HG03039 (cell line): ENCODE results near the gene HIKESHI.
"Not testable (repeated sequence)": the region's sequence is repeated elsewhere in the genome, so short reads cannot be mapped to it uniquely, and the experiment has no call there.

Experiments used
- ATAC-seq: cut with Tn5 transposase; IDR thresholded peaks from one replicate; pipeline ENCODE4 v1.9.1; 2021; ENCODE audit warnings: mild to moderate bottlenecking, moderate library complexity; ENCODE audit not compliant: unreplicated experiment

Gene HIKESHI

GRCh38 chr11:86302092-86302793, at the start of gene HIKESHI:
HIKESHI (plus strand) TSS chr11:86302240; CDS start chr11:86302449, 209 bp downstream.
- ATAC-seq: peak; percentile 98

- ATAC-seq: peak; percentile 93
Measured at GRCh38 chr11:86255896-86256295, 46.1 kb upstream of the HIKESHI start.

- no peak for ATAC-seq
Measured at GRCh38 chr11:86256608-86257007, 45.4 kb upstream of the HIKESHI start.

GRCh38 chr11:86257446-86257845, 44.6 kb upstream of the HIKESHI start:
- ATAC-seq: no peak

GRCh38 chr11:86259730-86260129, 42.3 kb upstream of the HIKESHI start:
- no peak for ATAC-seq

- ATAC-seq: no peak
Measured at GRCh38 chr11:86261328-86261727, 40.7 kb upstream of the HIKESHI start.

GRCh38 chr11:86262387-86262786, 39.7 kb upstream of the HIKESHI start:
- no peak for ATAC-seq

- ATAC-seq: no peak
Measured at GRCh38 chr11:86264649-86265048, 37.4 kb upstream of the HIKESHI start.

GRCh38 chr11:86265194-86265593, 36.8 kb upstream of the HIKESHI start:
- ATAC-seq: no peak

GRCh38 chr11:86269645-86270044, 32.4 kb upstream of the HIKESHI start:
- ATAC-seq: no peak

GRCh38 chr11:86274503-86274902, 27.5 kb upstream of the HIKESHI start:
- no peak for ATAC-seq

- ATAC-seq: no peak
Measured at GRCh38 chr11:86274999-86275398, 27.0 kb upstream of the HIKESHI start.

GRCh38 chr11:86275493-86276370, 26.3 kb upstream of the HIKESHI start:
- no peak for ATAC-seq

- ATAC-seq: no peak
Measured at GRCh38 chr11:86277741-86278140, 24.3 kb upstream of the HIKESHI start.

- no peak for ATAC-seq
Measured at GRCh38 chr11:86278226-86278625, 23.8 kb upstream of the HIKESHI start.

- ATAC-seq: no peak
Measured at GRCh38 chr11:86279747-86280146, 22.3 kb upstream of the HIKESHI start.

GRCh38 chr11:86287468-86287796, 14.6 kb upstream of the HIKESHI start:
- ATAC-seq: no peak

GRCh38 chr11:86288776-86289507, 13.1 kb upstream of the HIKESHI start:
- ATAC-seq: no peak

GRCh38 chr11:86289508-86290280, 12.3 kb upstream of the HIKESHI start:
- ATAC-seq: not testable (repeated sequence)

- ATAC-seq: no peak
Measured at GRCh38 chr11:86291466-86292262, 10.4 kb upstream of the HIKESHI start.
